ENCODE data around the gene NTSR1.

Gene NTSR1

GRCh38 chr20:62772990-62773844, 64.6 kb downstream of the NTSR1 start:
- DNase-seq = no peak

- no peak for DNase-seq
Measured at GRCh38 chr20:62773845-62774714, 65.4 kb downstream of the NTSR1 start.

- no peak for DNase-seq
Measured at GRCh38 chr20:62774762-62775161, 66.1 kb downstream of the NTSR1 start.

GRCh38 chr20:62775206-62775605, 66.6 kb downstream of the NTSR1 start:
- no peak for DNase-seq

- DNase-seq = no peak
Measured at GRCh38 chr20:62776035-62776691, 67.5 kb downstream of the NTSR1 start.

- DNase-seq = peak; percentile 56
Measured at GRCh38 chr20:62776692-62777527, 68.3 kb downstream of the NTSR1 start.

GRCh38 chr20:62777528-62777830, 68.8 kb downstream of the NTSR1 start:
- no peak for DNase-seq

GRCh38 chr20:62778058-62778457, 69.4 kb downstream of the NTSR1 start:
- no peak for DNase-seq

- no peak for DNase-seq
Measured at GRCh38 chr20:62778601-62779416, 70.2 kb downstream of the NTSR1 start.

- DNase-seq = no peak
Measured at GRCh38 chr20:62779417-62779685, 70.7 kb downstream of the NTSR1 start.

GRCh38 chr20:62780204-62780603, 71.6 kb downstream of the NTSR1 start:
- no peak for DNase-seq

- DNase-seq = no peak
Measured at GRCh38 chr20:62780696-62781095, 72.1 kb downstream of the NTSR1 start.

- DNase-seq = no peak
Measured at GRCh38 chr20:62782149-62782892, 73.7 kb downstream of the NTSR1 start.

GRCh38 chr20:62782893-62783278, 74.2 kb downstream of the NTSR1 start:
- DNase-seq = no peak

- no peak for DNase-seq
Measured at GRCh38 chr20:62784497-62784896, 75.9 kb downstream of the NTSR1 start.

GRCh38 chr20:62785393-62785792, 76.8 kb downstream of the NTSR1 start:
- DNase-seq = no peak

- DNase-seq = no peak
Measured at GRCh38 chr20:62786157-62786556, 77.5 kb downstream of the NTSR1 start.

- no peak for DNase-seq
Measured at GRCh38 chr20:62787321-62787720, 78.7 kb downstream of the NTSR1 start.

- DNase-seq = no peak
Measured at GRCh38 chr20:62787866-62788265, 79.2 kb downstream of the NTSR1 start.

GRCh38 chr20:62788607-62789006, 80.0 kb downstream of the NTSR1 start:
- DNase-seq = no peak

GRCh38 chr20:62790075-62790474, 81.4 kb downstream of the NTSR1 start:
- no peak for DNase-seq
